GM12878 (cell line): Measurements from ENCODE around the gene ACADVL. TPM values are rescaled to one million over a fixed set of nuclear protein-coding genes. Genes with fewer than 3 reads are reported as not detected.

ENCODE experiments used
- ATAC-seq: fragments of 200-7000 bp; cut with Tn5 transposase; 3 replicates; pipeline ENCODE4 v1.9.1; 2020; ENCODE audit warnings: mild to moderate bottlenecking, moderate library complexity
- BruUV-seq: library from RNA; stranded (reverse); fragments of 400-500 nt; replicated peaks from 2 replicates; lab custom pipeline; 2021; lab: Mats Ljungman, UMichigan
- CTCF ChIA-PET: fragments of 300-600 bp; sonication (Branson Sonifier 250); formaldehyde crosslinking; extraction: SDS; loops from one replicate; lab custom pipeline; 2021; ENCODE audit warnings: inconsistent platforms; lab: Yijun Ruan, JAX
- POLR2A ChIA-PET: fragments of 350-600 bp; formaldehyde crosslinking; extraction: SDS; loops from one replicate; lab custom pipeline; 2021; ENCODE audit warnings: inconsistent platforms; lab: Charles Lee
- RAD21 ChIA-PET: fragments of 300-600 bp; sonication (Branson Sonifier 250); formaldehyde crosslinking; loops from one replicate; lab custom pipeline; 2023; ENCODE audit warnings: antibody characterized with exemption; ENCODE audit not compliant: unreplicated experiment; lab: Charles Lee
- SMC1A ChIA-PET: fragments of 300-600 bp; sonication (Branson Sonifier 250); formaldehyde crosslinking; loops from one replicate; lab custom pipeline; 2023; ENCODE audit not compliant: unreplicated experiment, uncharacterized antibody; lab: Charles Lee
- DNase-seq: peaks from one replicate; pipeline ENCODE4 v3.0.0-alpha.2; 2011; ENCODE audit warnings: low read depth, low spot score
- FAIRE-seq: peaks from 3 replicates; lab custom pipeline; 2011; peaks lifted over from hg19 to GRCh38; lab: Jason Lieb, UNC
- H2AFZ ChIP-seq: 2 replicates; pipeline ENCODE4 v1.6.0; 2011; ENCODE audit warnings: low read depth, low read length, control low read depth; ENCODE audit not compliant: control insufficient read depth
- H3K27ac ChIP-seq: 2 replicates; pipeline ENCODE4 v1.5.1; 2011; ENCODE audit warnings: control low read depth; ENCODE audit not compliant: control insufficient read depth, insufficient read depth
- H3K27me3 ChIP-seq, 2 experiments: replicated peaks in 1 of 2; 2 replicates each; pipeline versions ENCODE4 v1.6.0 to v1.6.1; 2011; ENCODE audit warnings: low read length in 1 of 2; ENCODE audit not compliant: control insufficient read depth in 2 of 2, insufficient read depth in 2 of 2
- H3K36me3 ChIP-seq, 2 experiments: 2 replicates each; pipeline ENCODE4 v1.5.1; 2011; ENCODE audit warnings: low read length in 1 of 2; ENCODE audit not compliant: control insufficient read depth in 2 of 2, insufficient read depth in 2 of 2
- H3K4me1 ChIP-seq: 2 replicates; pipeline ENCODE4 v1.6.1; 2011; ENCODE audit warnings: mild to moderate bottlenecking, low read length, moderate library complexity, mixed read lengths; ENCODE audit not compliant: control insufficient read depth, insufficient read depth
- H3K4me2 ChIP-seq: 2 replicates; pipeline ENCODE4 v1.6.0; 2011; ENCODE audit warnings: control low read depth; ENCODE audit not compliant: control insufficient read depth, insufficient read depth
- H3K4me3 ChIP-seq: fragments of 200-600 bp; sonication (generic); 2 replicates; pipeline ENCODE4 v1.5.1; 2016
- H3K79me2 ChIP-seq: 2 replicates; pipeline ENCODE4 v1.6.0; 2011; ENCODE audit warnings: low read length; ENCODE audit not compliant: control insufficient read depth, insufficient read depth
- H3K9ac ChIP-seq: 2 replicates; pipeline ENCODE4 v1.8.0; 2011; ENCODE audit warnings: low read length, control low read depth, mixed read lengths; ENCODE audit not compliant: control insufficient read depth, insufficient read depth
- H3K9me3 ChIP-seq: replicated peaks from 3 replicates; pipeline ENCODE4 v1.5.1; 2011; ENCODE audit warnings: mild to moderate bottlenecking, low read length; ENCODE audit not compliant: control insufficient read depth, insufficient read depth
- H4K20me1 ChIP-seq: 2 replicates; pipeline ENCODE4 v1.6.0; 2011; ENCODE audit not compliant: control insufficient read depth, insufficient read depth
- ASH2L ChIP-seq: fragments of 300-600, 200-600 bp; sonication (generic); IDR thresholded peaks from 2 replicates; pipeline ENCODE4 v1.6.1; 2017; ENCODE audit warnings: low read depth, mild to moderate bottlenecking, borderline replicate concordance
- CBX3 ChIP-seq: fragments of 200-600 bp; sonication (generic); IDR thresholded peaks from 2 replicates; pipeline ENCODE4 v1.6.1; 2016; ENCODE audit warnings: low read depth, borderline replicate concordance
- CBX5 ChIP-seq: sonication (generic); IDR thresholded peaks from 2 replicates; pipeline ENCODE4 v1.6.1; 2016; ENCODE audit warnings: low read depth, moderate library complexity, mild to moderate bottlenecking, inconsistent platforms
- CEBPZ ChIP-seq: fragments of 150-350 bp; IDR thresholded peaks from 2 replicates; pipeline ENCODE4 v1.6.1; 2016; ENCODE audit warnings: low read depth, low read length
- FOXM1 ChIP-seq: IDR thresholded peaks from 2 replicates; pipeline ENCODE4 v1.6.1; 2012; ENCODE audit warnings: low read depth, mild to moderate bottlenecking, inconsistent platforms, low read length, moderate library complexity
- IRF4 ChIP-seq: IDR thresholded peaks from 2 replicates; pipeline ENCODE4 v1.6.1; 2011; ENCODE audit warnings: low read depth, low read length
- MEF2A ChIP-seq: IDR thresholded peaks from 2 replicates; pipeline ENCODE4 v1.6.1; 2011; ENCODE audit warnings: low read depth, mild to moderate bottlenecking, low read length, moderate library complexity; ENCODE audit not compliant: insufficient read depth
- POLR2AphosphoS5 ChIP-seq: IDR thresholded peaks from 2 replicates; pipeline ENCODE4 v1.6.1; 2011; ENCODE audit warnings: mild to moderate bottlenecking, low read length, inconsistent platforms
- PRDM15 ChIP-seq: fragments of 450-650 bp; formaldehyde crosslinking; IDR thresholded peaks from 2 replicates; pipeline ENCODE4 v1.4.0; 2020; ENCODE audit warnings: mild to moderate bottlenecking, moderate library complexity
- RELA ChIP-seq: fragments of 450-650 bp; IDR thresholded peaks from 2 replicates; pipeline ENCODE4 v1.8.0; 2014; ENCODE audit warnings: borderline replicate concordance; ENCODE audit not compliant: partially characterized antibody
- SKIL ChIP-seq: fragments of 450-650 bp; IDR thresholded peaks from 2 replicates; pipeline ENCODE4 v1.6.1; 2017; ENCODE audit warnings: mild to moderate bottlenecking, low read depth, inconsistent platforms; ENCODE audit not compliant: poor library complexity, severe bottlenecking
- SREBF1 ChIP-seq: IDR thresholded peaks from 2 replicates; pipeline ENCODE4 v1.6.1; 2012; ENCODE audit warnings: mild to moderate bottlenecking, low read length
- STAT3 ChIP-seq: IDR thresholded peaks from 2 replicates; pipeline ENCODE4 v1.6.1; 2011; ENCODE audit warnings: low read depth, low read length, improper control_type of control experiment
- WGBS: methylation state at CpG from one replicate; pipeline ENCODE4 v1.1.6; 2016; ENCODE audit warnings: low lambda C conversion rate; ENCODE audit not compliant: insufficient replicate concordance, insufficient coverage; ENCODE audit errors: missing lambda C conversion rate; 5-methylcytosine and 5-hydroxymethylcytosine counted together
- in situ Hi-C: fragments of 300-500 bp; cut with MboI; formaldehyde crosslinking; loops from 9 replicates; pipeline ENCODE4 v1.14.3; 2018; ENCODE audit warnings: mixed read lengths
- intact Hi-C: fragments of 100-400 bp; cut with micrococcal nuclease; formaldehyde crosslinking; loops from one replicate; pipeline ENCODE4 v1.14.2; 2022; ENCODE audit not compliant: unreplicated experiment
- polyA plus RNA-seq, 11 experiments: library from polyadenylated mRNA; depleted of rRNA in 4 of 11; unstranded in 6 of 11; stranded (reverse) in 5 of 11; fragments of >200 nt; fragmentation: Nextera tagmentation in 4 of 11; fragmentation: Illumina TruSeq in 1 of 11; extraction: Ambion mirVana in 4 of 11; extraction: Trizol in 1 of 11; gene quantifications; 1 replicate in 1 of 11; 2 replicates in 10 of 11; pipeline versions ENCODE4 v1.2.1 to v1.2.3, GENCODE V29; 2011 to 2016; ENCODE audit warnings: inconsistent platforms in 2 of 11, missing spikeins in 2 of 11, low read depth in 1 of 11
- total RNA-seq, 4 experiments: library from RNA; depleted of rRNA in 3 of 4; stranded (reverse); fragments of >200 nt in 3 of 4; fragmentation: Illumina TruSeq in 1 of 4; extraction: Trizol in 1 of 4; gene quantifications; 2 replicates each; pipeline versions ENCODE4 v1.2.1 to v1.2.3, GENCODE V29; 2013 to 2021

ACADVL gene
- total and polyA plus RNA-seq, 10 of the 15 experiments (the other 5 are each of a cell fraction or from before 2014, with no cell fraction given) = 25.4 to 232 (median 180) TPM

GRCh38 chr17:7260151-7260550, 40.4 kb downstream of the ACADVL start:
- WGBS = 82% methylated on average over 4 of the region's 4 CpGs
- FAIRE-seq (no peak), DNase-seq (no peak), ATAC-seq (no peak)
- no peaks in the 10 kb centered on the region for H3K9me3 ChIP-seq
- no peak overlapping the region for H2AFZ ChIP-seq
- H3K4me3 ChIP-seq = no peak overlapping the region
- H3K36me3 ChIP-seq = peaks cover 0 to 8% of the 10 kb centered on the region in 2 experiments; a peak in 2 of 4 replicates
- RAD21 ChIA-PET = no interaction called here
- no peaks in the 10 kb centered on the region for H3K79me2 ChIP-seq
- SMC1A ChIA-PET = no interaction called here
- peaks cover 3 to 5% of the 10 kb centered on the region in 2 experiments; a peak in 2 of 4 replicates for H3K27me3 ChIP-seq
- no peak overlapping the region for H3K27ac ChIP-seq
- H3K4me2 ChIP-seq = no peak overlapping the region
- CTCF ChIA-PET = interaction anchor here (0.7 kb wide), 1 partner anchor 22 kb away, joined by 3 read pairs; no protein-coding TSS in a partner anchor
- peaks cover 17% of the 10 kb centered on the region for H3K4me1 ChIP-seq
- in situ Hi-C loops (no loop called here), intact Hi-C loops (no loop called here)
- H4K20me1 ChIP-seq = no peaks in the 10 kb centered on the region
- POLR2A ChIA-PET = no interaction called here
- TF ChIP-seq FOXM1 = no peak
- TF ChIP-seq CBX3 = no peak
- TF ChIP-seq ASH2L = no peak
- no peak for TF ChIP-seq MEF2A
- TF ChIP-seq SREBF1 = no peak
- no peak for TF ChIP-seq SKIL
- TF ChIP-seq RELA = no peak
- no peak for TF ChIP-seq CEBPZ
- TF ChIP-seq CBX5 = no peak
- TF ChIP-seq POLR2AphosphoS5 = no peak
- TF ChIP-seq STAT3 = no peak
- no peak for TF ChIP-seq PRDM15
- no peak for TF ChIP-seq IRF4
- BruUV-seq = no TSS peak
- H3K9ac ChIP-seq = no peak overlapping the region
